DMS53 treated with DMSO at 0.1 percent for 48 hours (cell line): ENCODE results near the gene ANAPC15.

Experiments used
- DNase-seq: peaks from one replicate; lab custom pipeline; 2025; ENCODE audit not compliant: unreplicated experiment; lab: John Stamatoyannopoulos, UW

ANAPC15 gene

GRCh38 chr11:72127923-72128322 lies 15.4 kb upstream of the ANAPC15 start:
- DNase-seq: no peak

- no peak for DNase-seq
These were observed 13.5 kb upstream of the ANAPC15 start for GRCh38 chr11:72125956-72126355.

- DNase-seq: no peak
These were observed 11.6 kb upstream of the ANAPC15 start for GRCh38 chr11:72124046-72124445.

GRCh38 chr11:72123117-72123653 lies 10.7 kb upstream of the ANAPC15 start:
- DNase-seq: no peak

GRCh38 chr11:72122607-72123006 lies 10.1 kb upstream of the ANAPC15 start:
- DNase-seq: no peak

GRCh38 chr11:72120930-72121329 lies 8.4 kb upstream of the ANAPC15 start:
- no peak for DNase-seq

- DNase-seq: no peak
These were observed 6.7 kb upstream of the ANAPC15 start for GRCh38 chr11:72119198-72119597.

GRCh38 chr11:72116019-72116755 lies 3.7 kb upstream of the ANAPC15 start:
- DNase-seq: no peak

GRCh38 chr11:72114570-72114969 lies 2.1 kb upstream of the ANAPC15 start:
- DNase-seq: no peak

GRCh38 chr11:72112978-72113808 lies 698 bp upstream of the ANAPC15 start:
- no peak for DNase-seq

- no peak for DNase-seq
These were observed 974 bp downstream of the ANAPC15 start for GRCh38 chr11:72111300-72112142.

- no peak for DNase-seq
These were observed 6.6 kb downstream of the ANAPC15 start, which contains the start of gene TOMT for GRCh38 chr11:72105888-72106287. Gene TOMT (plus strand): TSS chr11:72105924. CDS start chr11:72105952, 28 bp downstream.

GRCh38 chr11:72103754-72104167 lies 8.7 kb downstream of the ANAPC15 start:
- no peak for DNase-seq

- DNase-seq: peak; percentile 100
These were observed 9.3 kb downstream of the ANAPC15 start, which contains the start of gene LAMTOR1 for GRCh38 chr11:72102946-72103753. Gene LAMTOR1 (minus strand): TSS chr11:72103297. CDS start chr11:72103224, 73 bp downstream.

GRCh38 chr11:72102631-72102945 lies 9.9 kb downstream of the ANAPC15 start:
- DNase-seq: no peak

GRCh38 chr11:72102162-72102561 lies 10.3 kb downstream of the ANAPC15 start:
- DNase-seq: no peak

- DNase-seq: no peak
These were observed 12.0 kb downstream of the ANAPC15 start for GRCh38 chr11:72100462-72100861.

- DNase-seq: no peak
These were observed 12.5 kb downstream of the ANAPC15 start for GRCh38 chr11:72100009-72100408.

- DNase-seq: no peak
These were observed 13.8 kb downstream of the ANAPC15 start for GRCh38 chr11:72098741-72099140.

GRCh38 chr11:72091292-72091691 lies 21.2 kb downstream of the ANAPC15 start:
- peak; percentile 62 for DNase-seq
